SK-N-SH treated with all-trans-retinoic acid at 6 μM for 48 hours (cell line): Measurements from ENCODE around the gene PKD1.

Experiments used
- ATAC-seq: fragments of 200-7000 bp; cut with Tn5 transposase; 3 replicates; pipeline ENCODE4 v1.9.1; 2020; ENCODE audit warnings: mild to moderate bottlenecking, moderate library complexity
- ARNTL ChIP-seq: fragments of 450-650 bp; formaldehyde crosslinking; IDR thresholded peaks from 2 replicates; pipeline ENCODE4 v1.5.0; 2020; ENCODE audit warnings: low read depth, mild to moderate bottlenecking, moderate library complexity, borderline replicate concordance
- BACH2 ChIP-seq: fragments of 250-450 bp; sonication (Bioruptor Pico); IDR thresholded peaks from 2 replicates; pipeline ENCODE4 v1.9.0; 2021; ENCODE audit warnings: mild to moderate bottlenecking, borderline replicate concordance
- CREB5 ChIP-seq: fragments of 250-450 bp; sonication (Bioruptor Pico); IDR thresholded peaks from 2 replicates; pipeline ENCODE4 v1.5.1; 2020; ENCODE audit warnings: low read depth, mild to moderate bottlenecking, moderate library complexity
- CSDC2 ChIP-seq: fragments of 250-450 bp; sonication (Bioruptor Pico); IDR thresholded peaks from 2 replicates; pipeline ENCODE4 v1.5.0; 2020; ENCODE audit warnings: mild to moderate bottlenecking, moderate library complexity
- CSRNP3 ChIP-seq: fragments of 250-450 bp; sonication (Bioruptor Pico); IDR thresholded peaks from 2 replicates; pipeline ENCODE4 v1.5.1; 2021; ENCODE audit warnings: mild to moderate bottlenecking, moderate library complexity
- ESRRG ChIP-seq: fragments of 250-450 bp; sonication (Bioruptor Pico); IDR thresholded peaks from 2 replicates; pipeline ENCODE4 v1.6.1; 2021; ENCODE audit warnings: mild to moderate bottlenecking
- GLIS3 ChIP-seq: fragments of 250-450 bp; sonication (Bioruptor Pico); IDR thresholded peaks from 2 replicates; pipeline ENCODE4 v1.5.0; 2020; ENCODE audit warnings: mild to moderate bottlenecking, moderate library complexity
- ISL1 ChIP-seq: fragments of 250-450 bp; sonication (Bioruptor Pico); IDR thresholded peaks from 2 replicates; pipeline ENCODE4 v2.1.2; 2022; ENCODE audit warnings: mild to moderate bottlenecking, moderate library complexity
- OSR1 ChIP-seq: fragments of 250-450 bp; sonication (Bioruptor Pico); IDR thresholded peaks from 2 replicates; pipeline ENCODE4 v1.8.0; 2022; ENCODE audit warnings: moderate library complexity, mild to moderate bottlenecking, inconsistent platforms
- PATZ1 ChIP-seq: fragments of 250-450 bp; sonication (Bioruptor Pico); IDR thresholded peaks from 2 replicates; pipeline ENCODE4 v1.8.0; 2020; ENCODE audit warnings: mild to moderate bottlenecking, moderate library complexity, borderline replicate concordance
- POU6F1 ChIP-seq: fragments of 250-450 bp; sonication (Bioruptor Pico); IDR thresholded peaks from 2 replicates; pipeline ENCODE4 v1.8.0; 2021; ENCODE audit warnings: low read depth, mild to moderate bottlenecking, moderate library complexity, borderline replicate concordance
- PPARA ChIP-seq: fragments of 250-450 bp; sonication (Bioruptor Pico); IDR thresholded peaks from 2 replicates; pipeline ENCODE4 v1.5.0; 2020; ENCODE audit warnings: mild to moderate bottlenecking, borderline replicate concordance
- RARB ChIP-seq: fragments of 250-450 bp; sonication (Bioruptor Pico); IDR thresholded peaks from 2 replicates; pipeline ENCODE4 v1.8.0; 2021; ENCODE audit warnings: mild to moderate bottlenecking, moderate library complexity
- SNAI2 ChIP-seq: fragments of 250-450 bp; sonication (Bioruptor Pico); IDR thresholded peaks from 2 replicates; pipeline ENCODE4 v1.5.0; 2020; ENCODE audit warnings: mild to moderate bottlenecking, moderate library complexity
- TCF4 ChIP-seq: fragments of 250-450 bp; sonication (Bioruptor Pico); IDR thresholded peaks from 2 replicates; pipeline ENCODE4 v1.8.0; 2021; ENCODE audit warnings: mild to moderate bottlenecking, moderate library complexity, borderline replicate concordance
- TOX ChIP-seq: fragments of 250-450 bp; sonication (Bioruptor Pico); IDR thresholded peaks from 2 replicates; pipeline ENCODE4 v1.8.0; 2021; ENCODE audit warnings: mild to moderate bottlenecking, moderate library complexity, borderline replicate concordance
- ZC3H10 ChIP-seq: fragments of 250-450 bp; sonication (Bioruptor Pico); IDR thresholded peaks from 2 replicates; pipeline ENCODE4 v1.5.1; 2021; ENCODE audit warnings: mild to moderate bottlenecking, moderate library complexity
- ZFP3 ChIP-seq: fragments of 250-450 bp; sonication (Bioruptor Pico); IDR thresholded peaks from 2 replicates; pipeline ENCODE4 v1.5.0; 2020; ENCODE audit warnings: mild to moderate bottlenecking, moderate library complexity
- ZFP30 ChIP-seq: fragments of 450-650 bp; formaldehyde crosslinking; IDR thresholded peaks from 2 replicates; pipeline ENCODE4 v1.5.0; 2022; ENCODE audit warnings: mild to moderate bottlenecking, moderate library complexity
- ZNF565 ChIP-seq: fragments of 450-650 bp; formaldehyde crosslinking; conservative IDR thresholded peaks from 2 replicates; pipeline ENCODE4 v1.5.0; 2020; ENCODE audit warnings: low read depth, mild to moderate bottlenecking, moderate library complexity
- ZNF70 ChIP-seq: fragments of 450-650 bp; formaldehyde crosslinking; IDR thresholded peaks from 2 replicates; pipeline ENCODE4 v1.5.0; 2020; ENCODE audit warnings: mild to moderate bottlenecking, moderate library complexity
- ZNF8 ChIP-seq: fragments of 450-650 bp; formaldehyde crosslinking; IDR thresholded peaks from 2 replicates; pipeline ENCODE4 v1.5.0; 2020; ENCODE audit warnings: mild to moderate bottlenecking, moderate library complexity

PKD1 gene

GRCh38 chr16:2066139-2066538 is 69.6 kb downstream of the PKD1 start:
- TF ChIP-seq TOX (no peak), OSR1 (CRISPR knock-in tag) (no peak), TCF4 (CRISPR knock-in tag) (no peak), ZNF70 (CRISPR knock-in tag) (no peak), ZFP3 (CRISPR knock-in tag) (no peak), GLIS3 (CRISPR knock-in tag) (no peak), ZC3H10 (CRISPR knock-in tag) (no peak)
- ATAC-seq, result no peak

GRCh38 chr16:2064368-2064945 is 71.2 kb downstream of the PKD1 start:
- no peak for TF ChIP-seq CSDC2 (CRISPR knock-in tag)
- no peak for TF ChIP-seq ISL1
- no peak for TF ChIP-seq GLIS3 (CRISPR knock-in tag)
- no peak for TF ChIP-seq TCF4 (CRISPR knock-in tag)
- no peak for TF ChIP-seq TOX
- TF ChIP-seq ZNF8 (CRISPR knock-in tag), result no peak
- TF ChIP-seq CREB5 (CRISPR knock-in tag), result no peak
- no peak for TF ChIP-seq PATZ1
- TF ChIP-seq ARNTL (CRISPR knock-in tag), result no peak
- TF ChIP-seq POU6F1 (CRISPR knock-in tag), result no peak
- TF ChIP-seq ZFP3 (CRISPR knock-in tag), result no peak
- TF ChIP-seq ZNF565 (CRISPR knock-in tag), result no peak
- no peak for TF ChIP-seq ZC3H10 (CRISPR knock-in tag)
- TF ChIP-seq PPARA (CRISPR knock-in tag), result no peak
- no peak for ATAC-seq

- no peak for ATAC-seq
- no peak for TF ChIP-seq ZC3H10 (CRISPR knock-in tag)
- no peak for TF ChIP-seq CREB5 (CRISPR knock-in tag)
- TF ChIP-seq GLIS3 (CRISPR knock-in tag), result no peak
- TF ChIP-seq ARNTL (CRISPR knock-in tag), result no peak
Measured at GRCh38 chr16:2063861-2064260, 71.8 kb downstream of the PKD1 start.

GRCh38 chr16:2062801-2063200 is 72.9 kb downstream of the PKD1 start:
- ATAC-seq, result no peak
- TF ChIP-seq RARB (no peak), CSRNP3 (CRISPR knock-in tag) (no peak), ZFP3 (CRISPR knock-in tag) (no peak), ESRRG (CRISPR knock-in tag) (no peak), TOX (no peak), ZNF8 (CRISPR knock-in tag) (no peak), SNAI2 (CRISPR knock-in tag) (no peak), ARNTL (CRISPR knock-in tag) (no peak), BACH2 (CRISPR knock-in tag) (no peak), ZC3H10 (CRISPR knock-in tag) (no peak), PATZ1 (no peak), POU6F1 (CRISPR knock-in tag) (no peak), CREB5 (CRISPR knock-in tag) (no peak), ISL1 (no peak), OSR1 (CRISPR knock-in tag) (no peak), ZNF565 (CRISPR knock-in tag) (no peak), ZFP30 (CRISPR knock-in tag) (no peak), ZNF70 (CRISPR knock-in tag) (no peak)
